GM21360 (cell line): ENCODE results near the gene ARHGAP8.

Experiments
- ATAC-seq: cut with Tn5 transposase; IDR thresholded peaks from one replicate; pipeline ENCODE4 v1.9.1; 2021; ENCODE audit warnings: mild to moderate bottlenecking, moderate library complexity; ENCODE audit not compliant: unreplicated experiment

The ARHGAP8 gene

DNA sequence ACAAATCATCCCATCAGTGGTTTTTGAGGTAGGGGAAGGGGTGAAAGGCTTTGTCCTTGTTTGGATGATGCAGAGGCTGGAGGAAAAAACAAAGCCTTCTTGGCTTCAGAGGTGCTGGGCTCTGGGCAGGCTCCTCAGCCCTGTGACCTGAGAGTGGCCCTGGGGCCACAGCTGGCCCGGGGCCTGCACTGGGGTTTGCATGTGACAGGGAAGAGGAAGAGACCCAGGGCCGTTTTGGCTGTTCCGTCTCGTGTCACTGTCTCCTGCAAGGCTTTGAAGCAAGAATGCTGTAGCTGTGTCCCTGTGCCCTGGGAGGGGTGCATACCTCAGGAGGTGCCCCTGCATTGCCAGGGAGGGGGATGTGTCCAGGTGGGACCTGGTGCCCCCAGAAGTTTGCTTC lies 12.6 kb downstream of the ARHGAP8 start:
- ATAC-seq, result no peak

DNA sequence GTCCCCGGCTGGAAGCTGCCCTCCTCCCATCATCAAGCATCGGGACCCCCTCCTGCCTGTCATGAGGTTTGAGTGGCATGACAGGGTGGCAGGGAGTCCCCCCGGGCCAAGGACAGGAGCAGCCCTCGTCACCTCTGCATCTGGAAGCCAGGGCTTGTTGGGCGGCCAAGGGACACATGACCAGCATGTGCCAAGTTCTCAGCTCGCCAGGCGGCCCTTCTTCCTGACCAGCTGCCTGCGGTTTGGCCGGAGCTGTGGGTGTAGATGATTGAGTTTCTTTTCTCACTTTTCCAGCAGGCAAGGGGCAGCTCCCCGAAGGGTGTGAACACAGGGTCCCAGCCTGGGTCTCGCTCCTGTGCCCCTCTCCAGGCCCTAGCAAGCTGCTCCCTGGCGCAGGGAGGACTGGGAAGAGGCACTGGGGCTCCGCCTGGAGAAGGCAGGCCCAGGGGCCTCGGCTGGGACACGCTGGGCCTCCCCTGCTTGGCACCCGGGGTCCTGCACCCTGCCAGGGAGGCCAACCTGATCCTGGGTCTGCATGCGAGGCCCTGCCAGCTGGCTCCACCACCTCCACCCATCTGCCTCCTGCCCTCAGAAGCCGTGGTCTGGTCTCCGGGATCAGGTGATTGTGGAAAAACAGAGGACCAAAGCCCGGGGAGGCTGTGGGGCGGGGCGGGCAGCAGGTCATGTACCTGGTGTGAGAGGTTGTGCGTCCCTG lies 13.4 kb downstream of the ARHGAP8 start:
- ATAC-seq, result no peak

DNA sequence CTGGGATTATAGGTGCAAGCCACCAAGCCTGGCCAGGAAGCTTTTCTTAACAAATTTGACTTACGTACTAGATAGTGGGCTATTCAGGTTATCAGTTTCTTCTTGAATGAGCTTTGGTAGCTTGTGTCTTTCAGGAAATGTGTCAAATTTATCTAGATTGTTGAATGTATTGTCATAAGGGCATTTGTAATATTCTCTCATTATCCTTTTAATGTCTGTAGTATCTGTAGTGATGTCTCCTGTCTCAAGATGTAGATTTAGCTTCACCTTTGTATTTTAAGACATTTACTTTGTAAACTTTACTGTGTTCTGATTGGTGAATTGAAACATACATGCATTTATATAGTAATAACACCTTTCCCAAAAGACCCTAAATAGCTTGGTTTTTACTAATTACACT lies 20.7 kb downstream of the ARHGAP8 start:
- ATAC-seq, result no peak

DNA sequence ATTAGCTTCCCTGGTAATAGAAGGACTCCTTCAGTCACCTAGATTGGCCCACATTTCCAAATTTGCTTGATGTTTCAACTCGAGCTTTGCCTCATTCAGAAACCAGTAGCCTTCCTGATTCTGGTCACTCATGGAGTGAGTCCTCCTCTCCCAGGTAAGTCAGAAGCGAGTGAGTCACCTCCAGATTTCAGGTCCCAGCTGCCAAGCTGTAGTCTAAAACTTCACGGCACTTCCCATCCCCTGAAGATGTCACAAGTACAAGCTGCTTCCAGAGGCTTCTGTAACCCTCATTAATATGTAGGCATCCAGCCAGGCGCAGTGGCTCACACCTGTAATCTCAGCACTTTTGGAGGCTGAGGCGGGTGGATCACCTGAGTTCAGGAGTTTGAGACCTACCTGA lies 23.5 kb downstream of the ARHGAP8 start:
- ATAC-seq, result no peak

DNA sequence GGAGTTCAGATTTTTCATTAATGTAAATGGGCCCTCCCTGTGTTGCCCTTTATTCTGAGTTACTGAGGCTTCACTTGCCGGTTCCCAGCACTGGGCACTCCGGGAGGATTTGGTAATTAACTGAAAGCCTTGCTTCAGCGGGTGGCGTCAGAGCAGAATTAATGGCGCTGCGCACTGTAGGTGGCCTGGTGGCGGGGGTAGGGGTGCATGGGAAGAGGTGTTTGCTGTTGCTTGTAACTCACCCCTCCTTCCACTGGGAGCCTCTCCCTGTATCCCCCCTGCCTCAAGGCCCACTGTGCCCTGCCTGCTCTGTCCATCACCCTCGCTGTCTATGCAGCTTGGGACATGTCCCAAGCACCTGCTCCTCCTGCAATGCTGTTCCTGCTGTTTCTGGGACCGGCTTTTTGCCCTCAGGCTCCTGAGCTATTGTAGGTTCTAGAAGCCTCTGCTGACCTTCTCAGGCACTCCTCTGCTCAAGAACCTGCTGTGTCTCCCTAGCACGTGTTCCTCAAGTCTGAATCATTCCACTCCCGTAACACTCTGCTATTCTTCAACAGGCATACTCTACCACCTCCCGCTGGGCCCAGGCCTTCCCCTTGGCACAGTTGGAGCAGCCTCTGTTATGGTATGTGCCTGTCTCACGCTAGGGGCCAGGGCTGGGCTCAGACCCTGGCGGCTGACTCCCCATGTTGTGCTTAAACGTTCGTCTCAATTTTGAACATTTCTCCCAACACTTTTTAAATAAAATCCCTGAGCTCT lies 24.4 kb downstream of the ARHGAP8 start:
- ATAC-seq, result no peak

DNA sequence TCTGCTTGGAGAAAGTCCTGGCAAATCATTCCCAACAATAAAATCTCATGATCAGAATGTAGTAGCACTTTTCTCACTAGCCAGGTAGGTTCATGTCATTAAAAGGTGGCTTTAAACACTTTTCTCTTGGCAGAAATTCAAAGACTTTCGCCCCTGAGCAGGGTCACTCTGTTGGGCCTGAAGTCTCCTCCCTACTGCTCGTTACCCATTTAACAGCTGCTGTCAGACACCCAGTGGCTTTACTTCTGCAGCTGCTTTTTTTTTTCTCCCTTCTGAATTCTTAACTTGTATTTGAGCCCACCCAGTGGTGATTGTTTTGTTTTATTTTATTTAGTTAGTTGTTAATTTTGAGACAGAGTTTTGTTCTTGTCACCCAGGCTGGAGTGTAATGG lies 25.0 kb downstream of the ARHGAP8 start:
- no peak for ATAC-seq

DNA sequence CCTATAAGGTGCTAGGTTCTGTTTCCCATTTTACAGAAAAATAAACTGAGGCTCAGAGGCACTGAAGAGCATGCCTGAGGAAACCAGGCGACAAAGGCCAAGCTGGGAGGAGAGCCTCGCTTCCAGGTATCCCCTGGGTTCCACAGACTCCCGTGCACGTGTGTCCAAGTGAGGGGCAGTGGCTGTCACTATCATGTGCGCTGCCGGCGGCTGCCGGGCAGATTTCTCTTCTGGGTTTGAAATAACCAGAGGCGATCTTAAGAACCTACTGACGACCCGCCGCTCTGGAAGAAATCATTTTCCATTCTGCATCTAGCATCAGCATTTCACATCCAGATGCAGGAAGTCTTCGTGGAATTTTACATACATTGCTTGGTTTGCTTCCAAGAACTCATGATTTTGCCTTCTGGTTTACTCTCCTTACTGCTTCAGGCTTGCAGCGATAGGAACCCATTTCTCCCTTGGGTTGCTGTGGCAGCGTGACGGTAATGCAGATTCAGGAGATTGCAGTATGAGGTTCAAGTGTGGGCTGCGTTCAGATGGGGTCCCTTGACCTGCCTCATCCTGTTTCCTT lies 28.6 kb downstream of the ARHGAP8 start:
- no peak for ATAC-seq

DNA sequence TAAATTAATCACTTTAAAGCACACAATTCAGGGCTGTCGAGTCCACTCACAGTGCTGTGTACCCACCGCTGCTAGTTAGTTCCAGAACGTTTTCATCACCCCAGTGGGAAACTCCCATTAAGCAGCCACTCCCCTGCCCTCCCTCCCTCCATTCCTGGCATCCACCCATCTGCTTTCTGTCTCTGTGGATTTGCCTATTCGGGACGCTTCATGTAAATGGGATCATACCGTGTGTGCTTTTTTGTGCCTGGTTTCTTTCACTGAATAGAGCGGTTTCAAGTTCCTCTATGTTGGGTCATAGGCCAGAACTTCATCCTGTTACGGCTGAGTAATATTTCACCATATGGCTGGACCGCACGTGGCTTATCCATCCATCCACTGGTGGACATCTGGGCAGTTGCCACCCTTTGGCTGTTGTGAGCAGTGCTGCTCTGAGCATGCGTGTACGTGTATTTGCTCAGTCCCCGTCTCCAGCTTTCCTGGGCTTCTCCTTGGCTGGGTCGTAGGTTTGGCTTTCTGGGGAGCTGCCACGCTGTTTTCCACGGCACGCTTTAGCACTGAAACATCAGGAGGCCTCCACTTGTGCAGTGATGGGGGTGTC lies 30.1 kb downstream of the ARHGAP8 start:
- no peak for ATAC-seq

DNA sequence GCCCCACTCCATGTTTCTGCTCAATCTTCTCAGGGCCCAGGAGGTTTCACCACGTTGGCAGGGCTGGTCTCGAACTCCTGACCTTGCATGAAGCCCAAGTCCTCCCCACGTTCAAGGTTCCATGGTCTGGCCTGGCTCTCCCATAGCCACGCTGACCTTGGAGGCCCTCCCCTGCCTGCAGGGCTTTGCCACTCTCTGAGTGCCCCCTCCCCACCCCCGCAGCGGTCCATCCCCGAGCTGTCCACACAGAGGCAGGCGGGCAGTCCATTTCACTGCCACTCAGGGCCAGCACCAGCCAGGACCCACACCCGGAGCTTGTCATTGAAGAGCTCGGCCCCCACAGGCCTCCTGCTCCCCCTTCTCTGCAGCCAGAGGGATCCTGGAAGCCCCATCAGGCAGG lies 30.7 kb downstream of the ARHGAP8 start:
- ATAC-seq, result no peak

DNA sequence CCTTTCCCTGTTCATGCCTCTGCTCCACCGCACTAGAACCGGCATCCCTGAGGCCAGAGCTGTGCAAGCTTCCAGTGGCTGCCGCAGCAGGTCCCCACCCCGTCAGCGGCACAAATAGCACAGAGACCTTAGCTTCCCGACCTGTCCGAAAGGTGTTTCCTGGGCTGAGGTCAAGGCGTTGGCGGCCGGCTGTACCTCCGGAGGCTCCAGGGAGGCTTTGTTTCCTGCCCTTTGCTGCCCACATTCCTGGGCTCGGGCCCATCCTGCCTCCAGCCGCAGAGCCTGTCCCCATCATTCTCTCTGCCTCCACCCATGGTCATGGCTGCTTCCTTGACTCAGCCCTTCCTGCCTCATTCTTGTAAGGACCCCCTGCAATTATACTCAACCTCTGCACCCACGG lies 31.2 kb downstream of the ARHGAP8 start:
- no peak for ATAC-seq

DNA sequence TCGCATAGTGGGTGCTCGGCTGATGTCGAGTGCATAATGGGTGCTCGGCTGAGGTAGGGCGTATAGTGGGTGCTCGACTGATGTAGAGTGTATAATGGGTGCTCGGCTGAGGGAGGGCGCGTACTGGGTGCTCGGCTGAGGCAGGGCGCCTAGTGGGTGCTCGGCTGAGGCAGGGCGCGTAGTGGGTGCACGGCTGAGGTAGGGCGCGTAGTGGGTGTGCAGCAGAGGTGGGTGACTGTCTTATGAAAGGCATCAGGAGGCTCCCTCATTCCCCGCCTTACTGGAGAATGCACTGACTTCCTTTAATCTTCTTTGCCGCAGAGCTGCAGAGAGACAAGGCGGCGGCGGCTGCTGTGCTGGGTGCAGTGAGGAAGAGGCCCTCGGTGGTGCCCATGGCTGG lies 33.8 kb downstream of the ARHGAP8 start:
- no peak for ATAC-seq

DNA sequence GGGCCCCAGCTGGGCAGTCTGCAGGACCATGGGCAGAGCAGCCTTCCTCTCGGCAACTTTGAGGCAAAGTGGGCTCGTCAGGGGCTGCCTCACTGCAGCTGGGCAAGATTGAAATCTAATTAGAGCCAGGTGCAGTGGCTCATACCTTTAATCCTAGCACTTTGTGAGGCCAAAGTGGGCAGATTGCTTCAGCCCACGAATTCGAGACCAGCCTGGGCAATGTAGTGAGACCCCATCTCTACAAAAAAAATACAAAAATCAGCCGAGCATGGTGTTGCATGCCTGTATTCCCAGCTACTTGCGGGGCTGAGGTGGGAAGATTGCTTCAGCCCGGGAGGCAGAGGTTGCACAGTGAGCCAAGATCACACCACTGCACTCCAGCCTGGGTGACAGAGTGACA lies 34.2 kb downstream of the ARHGAP8 start:
- no peak for ATAC-seq

DNA sequence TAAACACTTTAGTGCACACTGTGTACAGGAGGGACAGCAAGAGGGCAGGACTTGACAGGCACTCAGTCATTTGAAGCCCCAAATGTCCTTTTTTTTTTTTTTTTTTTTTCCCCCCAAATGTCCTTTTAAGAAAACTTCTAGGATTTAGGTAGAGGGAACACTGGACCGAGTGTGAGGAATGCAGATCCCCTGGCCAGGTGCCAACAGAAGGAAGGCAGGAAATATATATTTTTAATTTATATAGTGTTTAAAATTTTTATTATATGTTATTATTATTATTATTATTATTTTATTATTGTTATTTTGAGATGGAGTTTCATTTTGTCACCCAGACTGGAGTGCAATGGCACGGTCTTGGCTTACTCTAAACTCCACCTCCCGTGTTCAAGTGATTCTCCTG lies 35.5 kb downstream of the ARHGAP8 start:
- no peak for ATAC-seq

DNA sequence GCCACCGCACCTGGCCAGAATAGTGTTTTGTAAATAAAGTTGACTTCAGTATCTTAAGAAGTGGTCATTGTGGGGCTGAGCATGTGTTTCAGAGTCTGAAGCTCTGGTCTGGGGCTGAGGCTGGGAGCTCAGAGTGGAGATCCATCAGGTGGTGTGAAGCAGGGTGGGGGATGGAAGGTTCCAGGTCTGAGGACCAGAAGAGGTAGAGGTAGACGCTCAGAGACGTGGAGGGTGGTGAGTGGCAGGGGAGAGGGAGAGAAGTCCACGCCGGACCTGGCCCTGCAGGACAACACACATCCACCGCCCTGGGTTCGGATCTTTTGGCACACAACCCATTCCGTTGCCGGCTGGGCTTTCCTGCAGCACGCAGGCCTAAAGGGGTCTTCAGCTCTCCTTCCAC lies 40.7 kb downstream of the ARHGAP8 start:
- ATAC-seq, result no peak

DNA sequence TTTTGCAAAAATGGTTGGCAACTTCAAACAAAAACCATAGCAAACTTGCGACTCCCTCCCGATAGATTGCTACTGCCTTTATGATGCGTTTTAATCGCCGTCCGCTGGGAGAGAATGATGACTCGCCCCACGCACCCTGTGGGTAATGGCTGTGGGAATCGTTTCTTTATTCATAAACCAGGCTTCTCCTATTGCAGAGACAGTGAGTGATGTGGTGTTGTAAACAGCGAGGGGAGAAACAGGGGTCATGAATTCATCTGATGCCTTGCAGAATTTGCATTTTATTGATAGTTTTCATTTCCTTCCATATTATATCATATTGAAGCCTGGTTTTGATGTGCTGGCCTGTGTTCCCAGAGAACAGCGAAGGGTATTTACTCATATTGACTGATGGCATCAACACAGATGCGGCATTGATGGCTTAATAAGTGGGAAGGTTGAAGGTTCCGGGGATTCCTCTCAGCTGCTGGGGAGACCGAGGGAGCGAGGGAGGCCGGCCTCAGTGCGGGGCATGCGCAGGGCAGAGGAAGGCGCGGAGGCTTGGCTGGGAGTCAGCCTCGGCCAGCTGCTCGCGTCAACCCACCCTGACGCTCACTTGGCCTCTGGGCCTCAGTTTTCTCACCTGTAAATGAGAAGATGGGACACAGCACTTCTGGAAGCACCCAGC lies 41.3 kb downstream of the ARHGAP8 start:
- no peak for ATAC-seq

DNA sequence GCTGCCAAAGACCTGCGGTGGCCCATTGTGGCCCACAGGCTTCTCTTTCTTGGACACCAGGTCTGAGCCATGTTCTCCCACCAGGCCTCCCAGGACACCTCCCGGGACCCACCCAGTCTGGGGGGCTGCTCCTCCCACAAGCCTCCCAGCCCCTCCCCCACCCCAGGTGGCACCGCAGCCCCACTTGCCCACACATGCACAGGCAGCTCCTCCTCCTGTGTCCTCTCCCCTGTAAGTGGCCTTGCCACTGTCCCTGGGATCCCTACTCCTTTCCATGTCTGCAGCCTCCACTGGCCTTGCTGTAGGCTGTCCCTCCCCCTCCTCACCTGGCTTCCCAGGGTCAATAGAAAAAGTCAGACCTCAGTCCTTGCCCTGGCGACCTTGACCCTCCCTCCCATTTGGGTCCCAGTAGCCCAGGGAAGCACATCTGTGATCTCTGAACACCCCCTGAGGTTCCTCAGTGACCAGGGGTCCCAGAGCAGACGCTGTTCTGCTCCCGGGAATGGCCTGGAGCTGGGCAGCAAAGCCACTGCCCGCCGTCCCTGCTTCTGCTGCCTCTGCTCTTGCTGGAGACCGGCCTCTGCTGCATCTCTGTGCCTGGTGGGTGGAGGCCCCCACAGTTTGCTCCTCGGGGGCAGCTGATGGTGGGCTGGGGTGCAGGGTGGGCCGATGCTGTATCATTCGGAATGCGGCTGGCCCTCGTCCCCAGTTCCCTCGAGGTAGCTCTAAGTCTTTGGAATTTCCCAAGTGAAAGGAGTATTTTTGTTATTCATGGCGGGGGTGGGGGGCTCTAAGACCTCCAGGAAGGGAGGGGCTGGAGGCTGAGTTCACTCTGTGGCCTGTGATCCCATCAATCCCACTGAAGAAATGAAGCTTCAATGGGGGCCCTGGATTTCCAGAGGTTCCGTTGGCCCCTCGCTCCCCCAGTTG lies 43.6 kb downstream of the ARHGAP8 start:
- ATAC-seq, result no peak

DNA sequence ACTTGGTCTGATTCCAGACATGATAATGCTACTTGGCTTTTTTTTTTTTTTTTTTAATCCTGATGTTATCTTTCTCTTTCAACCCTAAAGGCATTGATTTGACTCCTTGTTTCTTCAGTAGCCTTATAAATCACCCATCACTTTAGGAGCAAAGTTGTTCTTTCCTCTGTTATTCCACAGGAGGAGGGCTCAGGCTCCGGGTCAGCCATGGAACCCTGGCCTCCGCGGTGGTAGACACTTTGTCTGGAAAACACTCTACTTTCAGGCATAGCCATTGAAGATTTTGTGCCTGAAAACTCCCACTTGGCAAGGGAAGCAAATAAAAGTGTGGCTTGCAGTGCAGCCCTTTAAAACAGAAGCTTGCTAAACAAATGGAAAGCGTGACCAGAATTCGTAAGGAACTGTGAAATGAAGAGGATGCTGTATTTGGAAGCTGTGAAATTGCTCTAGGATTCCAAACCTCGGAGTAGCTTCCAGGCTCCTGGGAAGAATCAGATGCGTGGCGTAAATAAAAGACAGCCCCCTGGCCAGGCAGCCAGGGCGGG lies 44.9 kb downstream of the ARHGAP8 start:
- ATAC-seq, result no peak

DNA sequence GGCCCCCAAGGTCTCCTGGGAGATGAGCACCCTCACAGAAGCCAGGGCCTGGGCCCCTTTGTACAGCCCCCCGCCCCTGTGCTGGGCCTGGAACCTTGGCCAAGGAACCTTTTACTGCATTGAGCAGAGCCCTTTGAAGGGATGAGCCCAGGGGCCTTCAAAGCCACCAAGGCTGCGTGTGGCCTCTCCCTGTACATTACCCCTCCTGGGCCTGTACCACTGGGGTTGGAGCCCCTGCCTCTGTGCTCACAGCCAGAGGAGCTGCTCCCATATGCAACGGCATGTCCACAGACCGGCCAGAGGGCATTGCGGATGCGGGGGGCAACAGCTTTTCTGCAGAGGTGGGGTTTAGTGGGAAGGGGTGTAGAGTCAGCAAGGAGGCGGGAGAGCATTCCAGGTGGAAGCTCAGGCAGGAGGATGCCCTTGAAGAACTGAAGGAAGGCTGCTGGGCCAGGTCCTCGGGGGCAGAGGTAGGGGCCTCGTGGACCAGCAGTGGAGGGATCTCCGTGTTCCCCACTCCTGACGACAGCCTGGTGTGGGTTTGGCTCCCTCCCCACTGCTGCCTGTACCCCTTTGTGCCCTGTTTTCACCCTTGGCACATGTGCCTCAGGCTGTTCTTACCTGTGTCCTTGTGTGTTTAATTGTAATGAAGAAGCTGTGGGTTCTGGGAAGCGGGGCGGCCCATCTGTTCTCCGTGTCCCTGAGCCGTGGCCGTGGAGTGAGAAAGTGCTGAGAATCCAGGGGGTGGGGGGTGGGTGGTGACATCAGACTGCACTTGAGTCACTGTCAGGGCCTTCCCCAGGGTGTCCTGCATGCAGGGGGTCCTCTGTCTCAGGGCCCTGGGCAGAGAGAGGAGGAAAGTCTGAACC lies 46.9 kb downstream of the ARHGAP8 start:
- no peak for ATAC-seq
